ENCODE data around the gene HBB.
"Not testable (repeated sequence)": the region's sequence is repeated elsewhere in the genome, so short reads cannot be mapped to it uniquely, and the experiment has no call there.

The HBB gene

GRCh38 chr11:5252919-5253265, 26.0 kb upstream of the HBB start:
- H3K27me3 Mint-ChIP-seq (ENCODE audit: low read depth, poor library complexity), result peaks cover 2% of the 10 kb centered on the region
- no peak overlapping the region for H3K4me3 Mint-ChIP-seq
- H3K36me3 Mint-ChIP-seq (ENCODE audit: low read depth), result no peaks in the 10 kb centered on the region
- H3K9me3 Mint-ChIP-seq, result no peaks in the 10 kb centered on the region
- TF ChIP-seq CTCF (IDR thresholded peaks at IDR 0.05), result no peak
- DNase-seq, result no peak
- no peak overlapping the region for H3K27ac Mint-ChIP-seq
- H3K4me1 Mint-ChIP-seq, result peaks cover 15% of the 10 kb centered on the region

GRCh38 chr11:5252192-5252918, 25.5 kb upstream of the HBB start:
- H3K36me3 Mint-ChIP-seq (ENCODE audit: low read depth), result no peaks in the 10 kb centered on the region
- no peaks in the 10 kb centered on the region for H3K9me3 Mint-ChIP-seq
- H3K27me3 Mint-ChIP-seq (ENCODE audit: low read depth, poor library complexity), result peaks cover 2% of the 10 kb centered on the region
- H3K4me3 Mint-ChIP-seq, result no peak overlapping the region
- no peak for DNase-seq
- no peak overlapping the region for H3K27ac Mint-ChIP-seq
- TF ChIP-seq CTCF (IDR thresholded peaks at IDR 0.05), result no peak
- peaks cover 9% of the 10 kb centered on the region for H3K4me1 Mint-ChIP-seq

- no peak for TF ChIP-seq CTCF (IDR thresholded peaks at IDR 0.05)
- no peak overlapping the region for H3K27ac Mint-ChIP-seq
- peaks cover 9% of the 10 kb centered on the region for H3K4me1 Mint-ChIP-seq
- no peaks in the 10 kb centered on the region for H3K36me3 Mint-ChIP-seq (ENCODE audit: low read depth)
- peaks cover 2% of the 10 kb centered on the region for H3K27me3 Mint-ChIP-seq (ENCODE audit: low read depth, poor library complexity)
- H3K9me3 Mint-ChIP-seq, result no peaks in the 10 kb centered on the region
- DNase-seq, result no peak
- no peak overlapping the region for H3K4me3 Mint-ChIP-seq
Measured at GRCh38 chr11:5251746-5252145, 24.9 kb upstream of the HBB start.

- Mint-ChIP-seq H3K9me3 (no peaks in the 10 kb centered on the region), H3K36me3 (ENCODE audit: low read depth) (no peaks in the 10 kb centered on the region), H3K4me3 (no peak overlapping the region), H3K27ac (no peak overlapping the region), H3K27me3 (ENCODE audit: low read depth, poor library complexity) (peaks cover 2% of the 10 kb centered on the region), H3K4me1 (peaks cover 9% of the 10 kb centered on the region)
- no peak for DNase-seq
- no peak for TF ChIP-seq CTCF (IDR thresholded peaks at IDR 0.05)
Measured at GRCh38 chr11:5250543-5251204, 23.8 kb upstream of the HBB start.

- not testable (repeated sequence) for DNase-seq; H3K27me3 Mint-ChIP-seq (ENCODE audit: low read depth, poor library complexity); H3K36me3 Mint-ChIP-seq (ENCODE audit: low read depth)
Measured at GRCh38 chr11:5249807-5250396, 23.0 kb upstream of the HBB start, which contains the start of gene HBG1. TSS of gene HBG1 (minus strand) at chr11:5249857. CDS start at chr11:5249804, 53 bp downstream.

GRCh38 chr11:5248498-5248897, 21.6 kb upstream of the HBB start:
- H3K27me3 Mint-ChIP-seq (ENCODE audit: low read depth, poor library complexity); H3K36me3 Mint-ChIP-seq (ENCODE audit: low read depth); H3K9me3 Mint-ChIP-seq; DNase-seq; H3K4me1 Mint-ChIP-seq; H3K4me3 Mint-ChIP-seq; H3K27ac Mint-ChIP-seq: not testable (repeated sequence)

More at GRCh38 chr11:5249807-5250396, 23.0 kb upstream of the HBB start, which contains the start of gene HBG1:
- not testable (repeated sequence) for H3K4me1 Mint-ChIP-seq, H3K9me3 Mint-ChIP-seq, H3K4me3 Mint-ChIP-seq, H3K27ac Mint-ChIP-seq

Data from nephron progenitor cell (in vitro differentiated cells).